Esophagus (tissue), 2 donors: ENCODE data around the gene PGAM2. TPM values are rescaled to one million over a fixed set of nuclear protein-coding genes. Genes with fewer than 3 reads are reported as not detected.

ENCODE experiments used
- H3K27ac ChIP-seq, 2 donors: one replicate each; pipeline ENCODE4 v1.5.1; 2013; ENCODE audit warnings: low read depth in 2 of 2, mild to moderate bottlenecking in 2 of 2, inconsistent platforms in 1 of 2, low read length in 1 of 2, moderate library complexity in 1 of 2
- H3K27me3 ChIP-seq, 2 donors: one replicate each; pipeline ENCODE4 v1.6.1; 2013; ENCODE audit warnings: low read length in 2 of 2, control low read depth in 1 of 2, mild to moderate bottlenecking in 1 of 2; ENCODE audit not compliant: insufficient read depth in 2 of 2, control insufficient read depth in 1 of 2
- H3K36me3 ChIP-seq, 2 donors: one replicate each; pipeline ENCODE4 v1.6.1; 2013; ENCODE audit warnings: low read length in 1 of 2; ENCODE audit not compliant: control insufficient read depth in 2 of 2, insufficient read depth in 2 of 2
- H3K4me1 ChIP-seq, 2 donors: one replicate each; pipeline ENCODE4 v1.6.1; 2013; ENCODE audit warnings: low read length in 1 of 2; ENCODE audit not compliant: control insufficient read depth in 2 of 2, insufficient read depth in 2 of 2
- H3K4me3 ChIP-seq, 2 donors: one replicate each; pipeline ENCODE4 v1.5.1; 2013; ENCODE audit warnings: low read length in 2 of 2, mild to moderate bottlenecking in 2 of 2, low read depth in 1 of 2, moderate library complexity in 1 of 2
- H3K9me3 ChIP-seq, 2 donors: one replicate each; pipeline ENCODE4 v1.6.1; 2013; ENCODE audit warnings: mild to moderate bottlenecking in 2 of 2, low read depth in 1 of 2, low read length in 1 of 2, moderate library complexity in 1 of 2; ENCODE audit not compliant: control insufficient read depth in 2 of 2, insufficient read depth in 1 of 2
- WGBS, 2 donors: extraction: QIAGEN DNeasy Blood & Tissue Kit; methylation state at CpG; one replicate each; pipeline ENCODE4 v1.1.7; 2013; 5-methylcytosine and 5-hydroxymethylcytosine counted together
- polyA plus RNA-seq, 2 donors: library from polyadenylated mRNA; stranded (reverse); fragments of 200-250 nt; gene quantifications; one replicate each; pipeline ENCODE4 v1.2.3, GENCODE V29; 2013
- donor health status: healthy with polysubstance abuse.
- donor health status: Bipolar disorder and iron deficiency.

Gene PGAM2
- polyA plus RNA-seq, 2 donors = 2.1 to 3.8 TPM

- Histone ChIP-seq H3K36me3 (no peaks in the 10 kb centered on the region), H3K27me3 (no peaks in the 10 kb centered on the region), H3K4me1 (peaks cover 0 to 2% of the 10 kb centered on the region in 2 donors), H3K9me3 (no peaks in the 10 kb centered on the region), H3K4me3 (no peak overlapping the region), H3K27ac (no peak overlapping the region)
- WGBS, 2 donors = 82 to 83% methylated on average over 8 of the region's 8 CpGs
These were observed 31.0 kb upstream of the PGAM2 start for GRCh38 chr7:44096326-44096881.

- H3K27ac ChIP-seq = no peak overlapping the region
- H3K27me3 ChIP-seq = no peaks in the 10 kb centered on the region
- 88 to 94% methylated on average over 3 of the region's 3 CpGs for WGBS, 2 donors
These were observed 30.4 kb upstream of the PGAM2 start for GRCh38 chr7:44095781-44096180.

GRCh38 chr7:44094883-44095592 lies 29.7 kb upstream of the PGAM2 start:
- Histone ChIP-seq H3K4me3 (no peak overlapping the region), H3K27ac (no peak overlapping the region), H3K9me3 (no peaks in the 10 kb centered on the region), H3K27me3 (no peaks in the 10 kb centered on the region), H3K36me3 (no peaks in the 10 kb centered on the region), H3K4me1 (peaks cover 0 to 2% of the 10 kb centered on the region in 2 donors)
- WGBS, 2 donors = 56 to 69% methylated on average over 2 of the region's 2 CpGs

More at GRCh38 chr7:44095781-44096180, 30.4 kb upstream of the PGAM2 start:
- H3K4me1 ChIP-seq = peaks cover 0 to 2% of the 10 kb centered on the region in 2 donors
- H3K9me3 ChIP-seq = no peaks in the 10 kb centered on the region
- H3K4me3 ChIP-seq = no peak overlapping the region
- no peaks in the 10 kb centered on the region for H3K36me3 ChIP-seq

GRCh38 chr7:44094365-44094764 lies 29.0 kb upstream of the PGAM2 start:
- H3K9me3 ChIP-seq = no peaks in the 10 kb centered on the region
- WGBS, 2 donors = 55 to 62% methylated on average over 2 of the region's 2 CpGs
- no peaks in the 10 kb centered on the region for H3K36me3 ChIP-seq
- no peak overlapping the region for H3K4me3 ChIP-seq
- no peaks in the 10 kb centered on the region for H3K27me3 ChIP-seq
- peaks cover 0 to 2% of the 10 kb centered on the region in 2 donors for H3K4me1 ChIP-seq
- no peak overlapping the region for H3K27ac ChIP-seq

GRCh38 chr7:44093102-44093641 lies 27.8 kb upstream of the PGAM2 start:
- WGBS, 2 donors = 78 to 79% methylated on average over 6 of the region's 6 CpGs
- no peak overlapping the region for H3K4me3 ChIP-seq
- H3K27me3 ChIP-seq = no peaks in the 10 kb centered on the region
- H3K36me3 ChIP-seq = no peaks in the 10 kb centered on the region
- H3K4me1 ChIP-seq = peaks cover 2% of the 10 kb centered on the region in 2 donors
- no peaks in the 10 kb centered on the region for H3K9me3 ChIP-seq
- no peak overlapping the region for H3K27ac ChIP-seq

- 56 to 57% methylated on average over 20 of the region's 20 CpGs for WGBS, 2 donors
- no peak overlapping the region for H3K4me3 ChIP-seq
- H3K9me3 ChIP-seq = no peaks in the 10 kb centered on the region
- no peaks in the 10 kb centered on the region for H3K27me3 ChIP-seq
- H3K36me3 ChIP-seq = no peaks in the 10 kb centered on the region
- peaks cover 0 to 2% of the 10 kb centered on the region in 2 donors for H3K4me1 ChIP-seq
- peak overlapping the region; percentile 68 to 73 for H3K27ac ChIP-seq
These were observed 22.8 kb upstream of the PGAM2 start for GRCh38 chr7:44087911-44088838.

- no peak overlapping the region for H3K4me3 ChIP-seq
- H3K4me1 ChIP-seq = peaks cover 0 to 2% of the 10 kb centered on the region in 2 donors
- WGBS, 2 donors = 95 to 97% methylated on average over 3 of the region's 3 CpGs
- no peaks in the 10 kb centered on the region for H3K36me3 ChIP-seq
- H3K27me3 ChIP-seq = no peaks in the 10 kb centered on the region
- no peak overlapping the region for H3K27ac ChIP-seq
- H3K9me3 ChIP-seq = no peaks in the 10 kb centered on the region
These were observed 21.3 kb upstream of the PGAM2 start for GRCh38 chr7:44086627-44087026.

- no peaks in the 10 kb centered on the region for H3K27me3 ChIP-seq
- no peak overlapping the region for H3K27ac ChIP-seq
- H3K36me3 ChIP-seq = no peaks in the 10 kb centered on the region
- no peaks in the 10 kb centered on the region for H3K9me3 ChIP-seq
- H3K4me1 ChIP-seq = peaks cover 0 to 7% of the 10 kb centered on the region in 2 donors
- no peak overlapping the region for H3K4me3 ChIP-seq
- 69 to 73% methylated on average over 3 of the region's 3 CpGs for WGBS, 2 donors
These were observed 20.2 kb upstream of the PGAM2 start for GRCh38 chr7:44085546-44085945.

- H3K27ac ChIP-seq = no peak overlapping the region
- peaks cover 1 to 7% of the 10 kb centered on the region in 2 donors for H3K4me1 ChIP-seq
- no peak overlapping the region for H3K4me3 ChIP-seq
- H3K9me3 ChIP-seq = no peaks in the 10 kb centered on the region
- H3K36me3 ChIP-seq = peaks cover 4 to 7% of the 10 kb centered on the region in 2 donors
- WGBS, 2 donors = 79 to 86% methylated on average over 4 of the region's 4 CpGs
- no peaks in the 10 kb centered on the region for H3K27me3 ChIP-seq
These were observed 19.3 kb upstream of the PGAM2 start for GRCh38 chr7:44084701-44085100.
